ENCODE data around the gene ULK2. TPM values are rescaled to one million over a fixed set of nuclear protein-coding genes. Genes with fewer than 3 reads are reported as not detected.
A peak's percentile ranks its signal among the peaks of the same experiment; 100 is the strongest.

ULK2 gene
- total and polyA plus RNA-seq, 2 of the 13 experiments (the other 11 are each of a cell fraction or from before 2014, with no cell fraction given), result 0.01 TPM; not detected in 1

DNA sequence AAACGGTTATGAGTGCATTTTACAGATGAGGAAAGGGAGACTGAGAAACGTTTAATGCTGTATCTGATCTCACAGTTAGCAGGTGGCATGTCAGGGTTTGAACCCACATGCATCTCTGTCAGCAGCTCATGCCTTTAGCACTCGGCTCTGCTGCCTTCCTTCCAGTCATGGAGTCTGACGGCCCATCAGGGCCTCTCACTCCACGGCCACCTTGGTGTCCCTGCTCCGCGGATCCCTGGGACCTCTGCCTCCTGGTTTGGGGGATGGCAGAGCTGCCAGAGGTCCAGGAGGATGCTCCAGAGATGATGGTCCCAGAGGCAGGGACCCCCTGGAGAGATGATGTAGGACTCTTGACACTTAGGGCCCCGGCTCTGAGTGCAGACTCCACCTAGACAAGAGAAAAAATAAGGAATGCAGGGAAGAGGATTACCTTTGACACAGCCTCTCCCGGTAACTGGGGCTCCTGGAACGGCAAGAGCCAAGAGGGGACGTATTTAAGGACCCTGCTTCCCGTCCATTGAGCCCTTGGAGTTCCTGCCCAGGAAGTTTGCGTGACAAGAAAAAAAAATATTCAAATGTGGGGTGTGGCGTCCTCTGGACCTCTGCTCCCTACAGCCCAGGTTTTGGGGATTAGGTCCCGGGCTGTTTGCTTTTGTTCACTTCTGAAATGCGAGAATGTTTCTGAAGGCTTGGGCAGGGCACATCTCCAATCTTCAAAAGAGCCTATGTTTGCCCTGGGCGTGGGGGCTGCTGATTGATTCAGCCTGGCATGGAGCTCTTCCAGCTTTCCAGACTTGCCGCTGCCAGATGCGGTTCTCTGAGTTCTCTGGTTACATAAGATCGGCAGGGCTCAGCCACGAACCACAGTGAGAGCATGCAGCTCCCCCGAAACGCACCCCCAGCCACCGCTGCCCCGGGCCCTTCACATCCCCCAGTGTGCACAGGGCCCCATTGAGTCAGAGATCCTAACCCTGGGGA, 119.6 kb downstream of the ULK2 start, which contains the start of gene ALDH3A1:
ALDH3A1 (minus strand) TSS at position 470 of the 978 bp plus-strand sequence. CDS start 3,169 bp downstream, outside the sequence.
- Histone ChIP-seq H3K4me1 (ENCODE audit: insufficient read depth, low read length) (peaks cover 62% of the 10 kb centered on the region), H3K9me3 (ENCODE audit: low read length) (no peaks in the 10 kb centered on the region), H3K27ac (ENCODE audit: extremely low read length, insufficient read depth, low read length) (no peak within 1 kb of the TSS), H3K79me2 (ENCODE audit: insufficient read depth, low read length) (no peaks in the 10 kb centered on the region), H2AFZ (ENCODE audit: low read length) (no peak within 1 kb of the TSS), H3K36me3 (replicated peaks in 1 of 2; ENCODE audit: control insufficient read depth in 1 of 2, insufficient read depth in 2 of 2, low read length in 2 of 2) (no peaks in the 10 kb centered on the region), H3K4me3 (replicated peaks in 1 of 3; ENCODE audit: insufficient read depth in 1 of 3, low read depth in 2 of 3, low read length in 3 of 3) (peak within 1 kb of the TSS in 2 of 3 experiments; percentile 20 to 39; a peak in 4 of 6 replicates), H3K9ac (ENCODE audit: insufficient read depth, low read depth, low read length) (peak within 1 kb of the TSS; percentile 11; the same call in 1 of the 2 replicates), H4K20me1 (ENCODE audit: insufficient read depth, low read length) (no peaks in the 10 kb centered on the region), H3K4me2 (ENCODE audit: low read depth, low read length) (peak within 1 kb of the TSS; percentile 87), H3K27me3 (ENCODE audit: control insufficient read depth in 1 of 2, insufficient read depth in 2 of 2, low read length in 2 of 2) (no peaks in the 10 kb centered on the region)
- ChIA-PET POLR2A (interaction anchor here (0.5 to 1.8 kb wide), 6 partner anchors 12 to 211 kb away, joined by 3 to 6 read pairs (median 4); partner anchors contain the start of gene ALDH3A2), CTCF (ENCODE audit: low intra/inter-chr PET ratio, low total read pairs) (interaction anchor here (0.5 kb wide), 1 partner anchor 50 kb away, joined by 3 read pairs; no protein-coding TSS in a partner anchor)
- BruUV-seq (replicated peaks), result no TSS peak
- DNase-seq (ENCODE audit: low spot score) (peak; percentile 82), FAIRE-seq (peak; percentile 71), ATAC-seq (peak; percentile 58)
- in situ Hi-C loops (cut with HindIII; ENCODE audit: extremely low pct_ligation_motif_present, low pct_unique_long_range_greater_than_20kb) (no loop called here), intact Hi-C loops (cut with micrococcal nuclease; ENCODE audit: unreplicated experiment) (no loop called here)
- 12% methylated on average over 15 of the region's 25 CpGs for WGBS (ENCODE audit: low lambda C conversion rate)
- 0 out of 2 replicates have a peak, but pooled peaks have one; percentile 28 for TF ChIP-seq PHF21A (CRISPR knock-in tag; IDR thresholded peaks at IDR 0.05)
- TF ChIP-seq GMEB2 (CRISPR knock-in tag; IDR thresholded peaks at IDR 0.05; ENCODE audit: low read depth), result no peak
- TF ChIP-seq, protein P1, sequence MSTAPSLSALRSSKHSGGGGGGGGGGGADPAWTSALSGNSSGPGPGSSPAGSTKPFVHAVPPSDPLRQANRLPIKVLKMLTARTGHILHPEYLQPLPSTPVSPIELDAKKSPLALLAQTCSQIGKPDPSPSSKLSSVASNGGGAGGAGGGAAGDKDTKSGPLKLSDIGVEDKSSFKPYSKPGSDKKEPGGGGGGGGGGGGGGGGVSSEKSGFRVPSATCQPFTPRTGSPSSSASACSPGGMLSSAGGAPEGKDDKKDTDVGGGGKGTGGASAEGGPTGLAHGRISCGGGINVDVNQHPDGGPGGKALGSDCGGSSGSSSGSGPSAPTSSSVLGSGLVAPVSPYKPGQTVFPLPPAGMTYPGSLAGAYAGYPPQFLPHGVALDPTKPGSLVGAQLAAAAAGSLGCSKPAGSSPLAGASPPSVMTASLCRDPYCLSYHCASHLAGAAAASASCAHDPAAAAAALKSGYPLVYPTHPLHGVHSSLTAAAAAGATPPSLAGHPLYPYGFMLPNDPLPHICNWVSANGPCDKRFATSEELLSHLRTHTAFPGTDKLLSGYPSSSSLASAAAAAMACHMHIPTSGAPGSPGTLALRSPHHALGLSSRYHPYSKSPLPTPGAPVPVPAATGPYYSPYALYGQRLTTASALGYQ (CRISPR knock-in tag; IDR thresholded peaks at IDR 0.05), result peak; percentile 77
- no peak for TF ChIP-seq ZNF576 (CRISPR knock-in tag; IDR thresholded peaks at IDR 0.05)
- peak; percentile 77; the same call in 1 of the 2 replicates for TF ChIP-seq TCF7L2 (IDR thresholded peaks at IDR 0.05; ENCODE audit: low read depth, low read length)
- 0 out of 2 replicates have a peak, but pooled peaks have one; percentile 46 for TF ChIP-seq ZBTB37 (CRISPR knock-in tag; IDR thresholded peaks at IDR 0.05)
- TF ChIP-seq ZNF354B (CRISPR knock-in tag; IDR thresholded peaks at IDR 0.05), result no peak
- peak; percentile 69 for TF ChIP-seq BCL6 (CRISPR knock-in tag; IDR thresholded peaks at IDR 0.05)
- TF ChIP-seq ZGPAT (CRISPR knock-in tag; IDR thresholded peaks at IDR 0.05), result no peak; the same call in 1 of the 2 replicates
- no peak for TF ChIP-seq ZFX (CRISPR knock-in tag; IDR thresholded peaks at IDR 0.05; ENCODE audit: low read depth)
- peak; percentile 45 for TF ChIP-seq FOXP4 (CRISPR knock-in tag; IDR thresholded peaks at IDR 0.05)

All from HepG2 (cell line).